Measurements from ENCODE around the gene AKNA.

AKNA gene

GRCh38 chr9:114412048-114412683 is 24.4 kb upstream of the AKNA start:
- Histone ChIP-seq H3K4me3 (ENCODE audit: low read length) (no peak overlapping the region), H3K4me1 (ENCODE audit: control insufficient read depth, insufficient read depth, low read length) (no peaks in the 10 kb centered on the region), H3K36me3 (ENCODE audit: control insufficient read depth, insufficient read depth, low read length) (no peaks in the 10 kb centered on the region), H3K9ac (ENCODE audit: low read length) (no peak overlapping the region), H3K9me3 (ENCODE audit: control insufficient read depth, low read length) (no peaks in the 10 kb centered on the region), H3K27me3 (ENCODE audit: control insufficient read depth, insufficient read depth, low read length) (no peaks in the 10 kb centered on the region)

GRCh38 chr9:114411452-114411851 is 23.7 kb upstream of the AKNA start:
- Histone ChIP-seq H3K4me1 (ENCODE audit: control insufficient read depth, insufficient read depth, low read length) (no peaks in the 10 kb centered on the region), H3K9ac (ENCODE audit: low read length) (no peak overlapping the region), H3K27me3 (ENCODE audit: control insufficient read depth, insufficient read depth, low read length) (no peaks in the 10 kb centered on the region), H3K4me3 (ENCODE audit: low read length) (no peak overlapping the region), H3K36me3 (ENCODE audit: control insufficient read depth, insufficient read depth, low read length) (no peaks in the 10 kb centered on the region), H3K9me3 (ENCODE audit: control insufficient read depth, low read length) (no peaks in the 10 kb centered on the region)

GRCh38 chr9:114410910-114411309 is 23.1 kb upstream of the AKNA start:
- no peaks in the 10 kb centered on the region for H3K27me3 ChIP-seq (ENCODE audit: control insufficient read depth, insufficient read depth, low read length)
- H3K4me1 ChIP-seq (ENCODE audit: control insufficient read depth, insufficient read depth, low read length): no peaks in the 10 kb centered on the region
- no peak overlapping the region for H3K9ac ChIP-seq (ENCODE audit: low read length)
- no peaks in the 10 kb centered on the region for H3K36me3 ChIP-seq (ENCODE audit: control insufficient read depth, insufficient read depth, low read length)
- no peak overlapping the region for H3K4me3 ChIP-seq (ENCODE audit: low read length)
- no peaks in the 10 kb centered on the region for H3K9me3 ChIP-seq (ENCODE audit: control insufficient read depth, low read length)

- Histone ChIP-seq H3K4me1 (ENCODE audit: control insufficient read depth, insufficient read depth, low read length) (no peaks in the 10 kb centered on the region), H3K36me3 (ENCODE audit: control insufficient read depth, insufficient read depth, low read length) (no peaks in the 10 kb centered on the region), H3K27me3 (ENCODE audit: control insufficient read depth, insufficient read depth, low read length) (no peaks in the 10 kb centered on the region), H3K9me3 (ENCODE audit: control insufficient read depth, low read length) (no peaks in the 10 kb centered on the region), H3K9ac (ENCODE audit: low read length) (no peak overlapping the region), H3K4me3 (ENCODE audit: low read length) (no peak overlapping the region)
Observed at GRCh38 chr9:114409842-114410241, 22.1 kb upstream of the AKNA start.

- no peaks in the 10 kb centered on the region for H3K27me3 ChIP-seq (ENCODE audit: control insufficient read depth, insufficient read depth, low read length)
- no peaks in the 10 kb centered on the region for H3K9me3 ChIP-seq (ENCODE audit: control insufficient read depth, low read length)
- H3K36me3 ChIP-seq (ENCODE audit: control insufficient read depth, insufficient read depth, low read length): no peaks in the 10 kb centered on the region
- no peak overlapping the region for H3K9ac ChIP-seq (ENCODE audit: low read length)
- no peak overlapping the region for H3K4me3 ChIP-seq (ENCODE audit: low read length)
- no peaks in the 10 kb centered on the region for H3K4me1 ChIP-seq (ENCODE audit: control insufficient read depth, insufficient read depth, low read length)
Observed at GRCh38 chr9:114409103-114409780, 21.5 kb upstream of the AKNA start.

- no peak overlapping the region for H3K4me3 ChIP-seq (ENCODE audit: low read length)
- H3K4me1 ChIP-seq (ENCODE audit: control insufficient read depth, insufficient read depth, low read length): no peaks in the 10 kb centered on the region
- H3K27me3 ChIP-seq (ENCODE audit: control insufficient read depth, insufficient read depth, low read length): no peaks in the 10 kb centered on the region
- H3K9me3 ChIP-seq (ENCODE audit: control insufficient read depth, low read length): no peaks in the 10 kb centered on the region
- no peak overlapping the region for H3K9ac ChIP-seq (ENCODE audit: low read length)
- H3K36me3 ChIP-seq (ENCODE audit: control insufficient read depth, insufficient read depth, low read length): no peaks in the 10 kb centered on the region
Observed at GRCh38 chr9:114408645-114409044, 20.9 kb upstream of the AKNA start.

GRCh38 chr9:114407889-114408288 is 20.1 kb upstream of the AKNA start:
- Histone ChIP-seq H3K9ac (ENCODE audit: low read length) (no peak overlapping the region), H3K9me3 (ENCODE audit: control insufficient read depth, low read length) (no peaks in the 10 kb centered on the region), H3K4me1 (ENCODE audit: control insufficient read depth, insufficient read depth, low read length) (no peaks in the 10 kb centered on the region), H3K27me3 (ENCODE audit: control insufficient read depth, insufficient read depth, low read length) (no peaks in the 10 kb centered on the region), H3K36me3 (ENCODE audit: control insufficient read depth, insufficient read depth, low read length) (no peaks in the 10 kb centered on the region), H3K4me3 (ENCODE audit: low read length) (no peak overlapping the region)

- H3K4me1 ChIP-seq (ENCODE audit: control insufficient read depth, insufficient read depth, low read length): no peaks in the 10 kb centered on the region
- no peak overlapping the region for H3K9ac ChIP-seq (ENCODE audit: low read length)
- no peaks in the 10 kb centered on the region for H3K9me3 ChIP-seq (ENCODE audit: control insufficient read depth, low read length)
- H3K4me3 ChIP-seq (ENCODE audit: low read length): no peak overlapping the region
- no peaks in the 10 kb centered on the region for H3K27me3 ChIP-seq (ENCODE audit: control insufficient read depth, insufficient read depth, low read length)
- no peaks in the 10 kb centered on the region for H3K36me3 ChIP-seq (ENCODE audit: control insufficient read depth, insufficient read depth, low read length)
Observed at GRCh38 chr9:114406441-114406840, 18.7 kb upstream of the AKNA start.

GRCh38 chr9:114405294-114406034 is 17.7 kb upstream of the AKNA start:
- H3K4me1 ChIP-seq (ENCODE audit: control insufficient read depth, insufficient read depth, low read length): no peaks in the 10 kb centered on the region
- H3K9ac ChIP-seq (ENCODE audit: low read length): no peak overlapping the region
- H3K4me3 ChIP-seq (ENCODE audit: low read length): no peak overlapping the region
- no peaks in the 10 kb centered on the region for H3K36me3 ChIP-seq (ENCODE audit: control insufficient read depth, insufficient read depth, low read length)
- no peaks in the 10 kb centered on the region for H3K9me3 ChIP-seq (ENCODE audit: control insufficient read depth, low read length)
- no peaks in the 10 kb centered on the region for H3K27me3 ChIP-seq (ENCODE audit: control insufficient read depth, insufficient read depth, low read length)

- no peak overlapping the region for H3K4me3 ChIP-seq (ENCODE audit: low read length)
- H3K4me1 ChIP-seq (ENCODE audit: control insufficient read depth, insufficient read depth, low read length): no peaks in the 10 kb centered on the region
- no peak overlapping the region for H3K9ac ChIP-seq (ENCODE audit: low read length)
- H3K36me3 ChIP-seq (ENCODE audit: control insufficient read depth, insufficient read depth, low read length): no peaks in the 10 kb centered on the region
- H3K9me3 ChIP-seq (ENCODE audit: control insufficient read depth, low read length): no peaks in the 10 kb centered on the region
- H3K27me3 ChIP-seq (ENCODE audit: control insufficient read depth, insufficient read depth, low read length): no peaks in the 10 kb centered on the region
Observed at GRCh38 chr9:114404531-114404930, 16.7 kb upstream of the AKNA start.

GRCh38 chr9:114403153-114403756 is 15.5 kb upstream of the AKNA start:
- no peaks in the 10 kb centered on the region for H3K36me3 ChIP-seq (ENCODE audit: control insufficient read depth, insufficient read depth, low read length)
- no peak overlapping the region for H3K4me3 ChIP-seq (ENCODE audit: low read length)
- no peaks in the 10 kb centered on the region for H3K27me3 ChIP-seq (ENCODE audit: control insufficient read depth, insufficient read depth, low read length)
- no peak overlapping the region for H3K9ac ChIP-seq (ENCODE audit: low read length)
- no peaks in the 10 kb centered on the region for H3K9me3 ChIP-seq (ENCODE audit: control insufficient read depth, low read length)
- H3K4me1 ChIP-seq (ENCODE audit: control insufficient read depth, insufficient read depth, low read length): no peaks in the 10 kb centered on the region

- no peak overlapping the region for H3K4me3 ChIP-seq (ENCODE audit: low read length)
- H3K9ac ChIP-seq (ENCODE audit: low read length): no peak overlapping the region
- H3K4me1 ChIP-seq (ENCODE audit: control insufficient read depth, insufficient read depth, low read length): peaks cover 10% of the 10 kb centered on the region
- H3K27me3 ChIP-seq (ENCODE audit: control insufficient read depth, insufficient read depth, low read length): no peaks in the 10 kb centered on the region
- H3K36me3 ChIP-seq (ENCODE audit: control insufficient read depth, insufficient read depth, low read length): no peaks in the 10 kb centered on the region
- no peaks in the 10 kb centered on the region for H3K9me3 ChIP-seq (ENCODE audit: control insufficient read depth, low read length)
Observed at GRCh38 chr9:114401344-114401743, 13.6 kb upstream of the AKNA start.
